ENCODE measurements around the gene PTBP1.
A peak's percentile ranks its signal among the peaks of the same experiment; 100 is the strongest.

PTBP1 gene

DNA sequence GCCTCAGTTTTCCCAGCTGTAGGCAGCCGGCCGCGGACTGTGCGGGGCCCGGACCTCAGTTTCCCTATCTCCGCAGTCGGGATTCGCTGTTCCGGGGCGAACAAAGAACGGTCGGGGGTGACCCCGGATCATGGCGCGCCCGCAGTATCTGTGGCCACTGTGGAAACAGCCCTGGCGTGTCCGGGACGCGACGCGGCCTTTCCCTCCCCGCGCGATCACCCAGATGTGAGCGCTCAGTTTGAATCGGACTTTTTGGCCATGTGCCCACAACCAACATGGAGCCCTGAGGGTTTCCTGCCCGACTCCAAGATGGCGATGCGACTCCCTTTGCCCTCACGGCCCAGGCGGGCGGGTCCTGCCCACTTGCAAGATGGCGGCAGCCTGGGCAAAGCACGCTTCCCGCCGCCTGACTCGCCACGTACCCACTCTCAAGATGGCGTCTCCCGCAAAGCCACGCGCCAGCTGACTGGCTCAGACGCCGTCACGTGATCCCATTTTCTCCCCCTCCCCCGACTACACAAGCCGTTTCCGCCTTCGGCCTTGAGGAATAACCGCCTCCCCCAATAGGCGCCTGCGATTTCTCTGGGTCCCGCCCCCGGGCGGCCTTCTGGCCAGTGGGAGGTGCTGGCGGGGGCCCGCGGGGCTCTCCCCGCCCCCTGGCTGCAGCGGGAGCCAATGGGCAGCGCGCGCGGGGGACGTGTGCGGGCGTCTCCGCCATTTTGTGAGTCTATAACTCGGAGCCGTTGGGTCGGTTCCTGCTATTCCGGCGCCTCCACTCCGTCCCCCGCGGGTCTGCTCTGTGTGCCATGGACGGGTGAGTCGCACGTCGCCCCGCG lies at the start of gene PTBP1:
Gene PTBP1 (plus strand): TSS at position 761 of the 836 bp plus-strand sequence. CDS start 46 bp downstream, at position 807.
- DNase-seq, result peak; percentile 100

DNA sequence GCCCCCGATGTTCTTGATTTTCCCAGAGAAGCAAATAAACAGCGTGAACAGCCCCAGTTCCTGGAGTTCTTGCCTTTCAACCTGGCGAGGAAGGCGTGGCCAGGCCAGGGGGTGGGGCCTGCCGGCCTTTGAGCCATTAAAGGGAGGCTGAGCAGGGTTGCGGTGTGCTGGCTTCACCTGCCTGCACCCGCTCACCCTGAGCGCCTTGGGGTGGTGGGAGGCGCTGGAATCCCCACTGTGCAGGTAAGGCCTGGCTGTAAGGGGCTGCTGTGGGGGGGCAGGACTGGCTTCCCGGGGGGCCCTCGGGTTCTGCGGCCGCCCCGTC lies 49.0 kb upstream of the PTBP1 start:
- DNase-seq, result no peak

DNA sequence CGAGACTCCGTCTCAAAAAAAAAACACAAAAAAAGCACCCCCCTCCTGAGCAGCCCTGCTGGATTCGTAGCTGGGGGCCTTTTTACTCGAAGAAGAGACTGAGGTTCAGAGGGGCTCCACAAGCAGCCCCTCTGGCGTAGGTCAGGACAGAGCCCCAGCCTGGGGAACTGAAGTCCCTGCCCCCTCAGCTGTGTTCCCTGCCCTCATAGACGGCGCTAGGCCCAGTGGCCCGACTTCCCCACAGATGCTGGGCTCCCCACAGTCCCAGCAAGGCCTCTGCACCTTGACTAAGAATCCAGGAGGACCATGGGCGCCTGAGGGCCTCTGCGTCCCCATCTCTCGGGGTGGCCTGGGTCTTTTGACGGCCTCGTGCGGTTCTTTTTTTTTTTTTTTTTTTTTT lies 47.4 kb upstream of the PTBP1 start:
- no peak for DNase-seq

DNA sequence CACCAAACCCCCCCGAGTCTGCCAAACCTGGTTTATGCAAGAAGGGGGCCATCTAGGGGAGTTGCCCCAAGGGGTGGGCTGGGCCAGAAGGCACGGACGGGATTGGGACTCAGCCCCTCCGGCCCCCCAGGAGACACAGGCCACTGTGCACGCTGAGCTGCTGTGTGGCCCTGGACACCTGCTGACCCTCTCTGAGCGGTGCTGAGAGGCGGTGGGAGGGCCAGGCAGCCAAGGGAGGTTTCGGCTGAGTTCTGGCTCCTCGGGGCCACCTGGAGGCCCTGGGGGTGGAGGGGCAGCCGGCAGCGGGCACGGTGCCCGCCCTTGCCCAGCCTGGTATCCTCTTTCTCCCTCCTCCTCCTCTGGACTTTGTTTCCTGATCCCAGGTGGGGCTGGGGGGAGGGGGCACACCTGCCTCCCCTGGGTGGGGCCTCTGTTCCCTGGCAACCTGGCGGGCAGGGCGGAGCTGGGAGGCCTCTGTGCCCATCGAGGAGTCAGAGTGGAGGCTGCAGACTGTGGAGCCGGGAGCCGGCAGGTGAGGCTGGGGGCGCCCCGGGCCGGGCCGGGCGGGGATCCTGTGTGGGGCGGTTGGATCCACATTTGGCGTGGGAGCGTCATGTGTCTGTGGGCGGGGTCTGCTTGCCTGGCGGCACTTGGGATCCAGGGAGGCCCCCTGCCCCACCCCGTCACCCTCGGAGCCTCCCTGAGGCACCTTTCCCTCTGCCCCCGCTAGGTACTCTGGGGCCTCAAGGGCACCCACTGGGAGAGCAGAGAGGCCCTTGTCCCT lies 46.4 kb upstream of the PTBP1 start, which contains the start of gene MISP:
Gene MISP (plus strand): TSS at position 473 of the 784 bp plus-strand sequence. CDS start 5,835 bp downstream, outside the sequence.
- no peak for DNase-seq

DNA sequence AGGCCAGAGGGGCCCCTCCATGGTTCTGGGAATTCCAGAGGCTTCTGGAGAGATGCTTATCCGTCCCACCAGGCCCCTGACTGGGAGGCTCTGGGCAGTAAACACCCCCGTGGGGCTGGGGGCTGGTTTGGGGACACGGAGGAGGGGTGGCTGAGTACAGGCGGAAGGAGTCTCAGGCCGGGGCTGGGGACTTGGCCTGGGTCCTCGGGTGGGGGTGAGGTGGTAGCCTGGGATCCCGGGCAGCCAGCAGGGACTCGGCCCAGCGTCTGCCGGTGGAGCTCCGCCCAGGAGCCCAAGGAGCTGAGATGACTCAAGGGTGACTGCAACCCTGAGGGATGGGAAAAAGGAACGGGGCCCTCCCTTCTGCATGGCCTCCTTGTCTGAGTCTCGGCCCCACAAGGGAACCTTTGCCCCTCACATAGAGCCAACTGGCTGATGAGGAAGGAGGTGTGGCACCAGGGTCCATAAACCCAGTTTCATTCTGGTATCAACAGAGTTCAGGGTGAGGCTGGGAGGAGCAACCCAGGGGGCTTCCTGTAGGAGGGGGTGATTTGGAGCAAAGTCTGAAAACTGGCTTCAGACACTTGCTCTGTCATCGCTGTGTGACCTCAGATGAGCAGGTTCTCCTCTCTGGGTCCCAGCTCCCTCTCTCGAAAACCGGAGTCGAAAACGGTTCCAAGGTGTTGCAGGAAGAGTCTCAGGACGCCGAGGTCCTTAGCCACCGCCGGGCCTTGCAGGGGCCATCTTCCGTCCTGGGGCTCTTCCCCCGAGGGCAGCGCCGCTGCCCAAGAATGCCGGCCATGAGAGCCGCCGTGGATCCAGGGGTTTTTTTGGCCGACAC lies 45.5 kb upstream of the PTBP1 start:
- no peak for DNase-seq

DNA sequence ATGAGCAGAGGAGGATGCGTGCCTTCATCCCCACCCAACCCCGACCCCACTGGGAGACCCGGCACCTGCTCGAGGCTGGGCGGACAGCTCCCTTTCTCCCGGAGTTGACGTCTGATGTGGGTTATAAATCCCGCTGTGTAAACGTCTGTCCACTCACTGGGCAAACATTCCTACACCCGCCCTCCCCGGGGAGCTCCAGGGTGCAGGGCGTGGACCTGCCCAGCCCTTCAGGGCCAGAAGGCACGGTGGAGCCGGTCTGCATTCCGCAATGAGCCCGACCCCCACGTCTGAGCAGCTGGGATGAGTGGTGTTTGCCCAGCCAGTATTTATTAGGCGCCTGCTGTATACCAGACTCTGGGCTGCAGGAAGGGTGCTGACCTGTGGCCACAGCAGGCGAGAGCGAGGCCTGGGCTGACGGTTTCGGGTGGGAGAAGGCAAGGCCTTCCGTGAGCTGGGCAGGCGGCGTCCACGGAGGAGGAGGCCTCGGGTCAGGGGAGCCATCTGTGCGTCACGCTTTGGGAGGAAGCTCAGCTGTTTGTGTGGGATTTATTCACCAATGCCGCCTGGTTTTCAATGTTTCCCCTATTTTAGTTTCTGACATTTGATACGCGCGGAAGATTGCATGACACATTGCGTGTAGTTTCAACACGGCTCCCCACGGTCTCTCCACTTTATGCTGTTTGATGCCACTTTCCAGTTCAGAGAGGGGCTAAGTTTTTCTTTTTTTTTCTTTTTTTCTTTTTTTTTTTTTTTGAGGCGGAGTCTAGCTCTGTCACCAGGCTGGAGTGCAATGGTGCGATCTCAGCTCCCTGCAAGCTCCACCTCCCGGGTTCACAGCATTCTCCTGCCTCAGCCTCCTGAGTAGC lies 44.4 kb upstream of the PTBP1 start:
- DNase-seq, result peak; percentile 49

DNA sequence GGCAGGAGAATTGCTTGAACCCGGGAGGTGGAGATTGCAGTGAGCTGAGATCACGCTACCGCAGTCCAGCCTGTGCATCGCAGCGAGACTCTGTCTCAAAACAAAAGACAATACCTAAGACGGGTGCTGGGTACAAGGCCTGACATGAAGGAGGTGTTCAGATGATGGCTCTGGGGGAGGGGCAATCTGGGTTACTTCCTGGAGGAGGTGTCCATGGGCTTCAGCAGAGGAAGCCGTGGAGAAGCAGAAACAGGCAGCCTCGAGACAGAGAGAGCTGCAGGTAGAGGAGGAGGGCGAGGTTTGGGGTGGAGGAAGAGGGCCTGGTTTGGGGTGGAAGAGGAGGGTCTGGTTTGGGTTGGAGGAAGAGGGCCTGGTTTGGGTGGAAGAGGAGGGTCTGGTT lies 42.7 kb upstream of the PTBP1 start:
- no peak for DNase-seq

DNA sequence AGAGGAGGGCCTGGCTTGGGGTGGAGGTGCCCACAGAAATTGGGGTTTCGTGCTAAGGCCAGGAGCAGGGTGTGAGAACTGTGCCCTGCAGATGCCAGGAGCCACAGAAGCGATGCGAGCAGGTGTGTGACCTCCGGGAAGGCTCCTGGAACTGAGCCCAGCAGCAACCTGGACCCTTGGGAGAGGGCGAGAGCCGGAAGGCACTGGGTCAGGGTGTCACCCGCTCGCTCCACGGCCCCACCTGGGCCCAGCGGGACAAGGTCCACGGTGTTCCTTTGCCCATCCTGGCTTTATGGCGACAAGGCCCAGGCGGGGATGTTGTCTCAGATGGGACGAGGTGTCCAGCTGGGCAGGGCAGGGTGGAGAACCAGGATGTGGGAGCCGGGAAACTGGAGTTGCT lies 42.2 kb upstream of the PTBP1 start:
- DNase-seq, result no peak

DNA sequence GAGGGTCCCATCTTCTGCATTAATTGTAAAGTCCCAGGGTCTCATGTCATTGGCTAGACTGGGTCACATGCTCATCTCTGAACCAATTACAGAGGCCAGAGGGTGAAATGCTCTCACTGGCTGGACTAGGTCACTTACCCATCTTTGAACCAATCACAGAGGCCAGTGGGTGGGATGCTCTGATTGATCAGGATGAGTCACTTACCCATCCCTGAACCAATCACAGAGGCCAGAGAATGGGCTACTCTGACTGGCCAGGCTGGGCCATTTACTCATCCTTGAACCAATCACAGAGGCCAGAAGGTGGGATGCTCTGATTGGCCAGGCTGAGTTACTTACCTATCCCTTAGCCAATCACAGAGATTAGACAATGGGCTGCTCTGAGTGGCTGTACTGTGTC lies 41.0 kb upstream of the PTBP1 start:
- peak; percentile 57 for DNase-seq

DNA sequence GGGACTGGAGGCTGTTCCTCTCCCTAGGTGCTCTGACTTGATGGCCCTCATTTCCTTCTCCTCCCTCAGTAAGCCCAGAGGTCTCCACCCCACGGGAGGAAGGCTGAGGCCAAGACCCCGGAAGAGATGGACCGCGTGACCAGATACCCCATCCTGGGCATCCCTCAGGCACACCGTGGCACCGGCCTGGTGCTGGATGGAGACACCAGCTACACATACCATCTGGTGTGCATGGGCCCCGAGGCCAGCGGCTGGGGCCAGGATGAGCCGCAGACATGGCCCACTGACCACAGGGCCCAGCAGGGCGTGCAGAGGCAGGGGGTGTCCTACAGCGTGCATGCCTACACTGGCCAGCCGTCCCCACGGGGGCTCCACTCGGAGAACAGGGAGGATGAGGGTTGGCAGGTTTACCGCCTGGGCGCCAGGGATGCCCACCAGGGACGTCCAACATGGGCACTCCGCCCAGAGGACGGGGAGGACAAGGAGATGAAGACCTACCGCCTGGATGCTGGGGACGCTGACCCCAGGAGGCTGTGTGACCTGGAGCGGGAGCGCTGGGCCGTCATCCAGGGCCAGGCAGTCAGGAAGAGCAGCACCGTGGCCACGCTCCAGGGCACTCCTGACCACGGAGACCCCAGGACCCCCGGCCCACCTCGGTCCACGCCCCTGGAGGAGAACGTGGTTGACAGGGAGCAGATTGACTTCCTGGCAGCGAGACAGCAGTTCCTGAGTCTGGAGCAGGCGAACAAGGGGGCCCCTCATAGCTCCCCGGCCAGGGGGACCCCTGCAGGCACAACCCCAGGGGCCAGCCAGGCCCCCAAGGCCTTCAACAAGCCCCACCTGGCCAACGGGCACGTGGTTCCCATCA lies 40.2 kb upstream of the PTBP1 start:
- DNase-seq, result no peak

DNA sequence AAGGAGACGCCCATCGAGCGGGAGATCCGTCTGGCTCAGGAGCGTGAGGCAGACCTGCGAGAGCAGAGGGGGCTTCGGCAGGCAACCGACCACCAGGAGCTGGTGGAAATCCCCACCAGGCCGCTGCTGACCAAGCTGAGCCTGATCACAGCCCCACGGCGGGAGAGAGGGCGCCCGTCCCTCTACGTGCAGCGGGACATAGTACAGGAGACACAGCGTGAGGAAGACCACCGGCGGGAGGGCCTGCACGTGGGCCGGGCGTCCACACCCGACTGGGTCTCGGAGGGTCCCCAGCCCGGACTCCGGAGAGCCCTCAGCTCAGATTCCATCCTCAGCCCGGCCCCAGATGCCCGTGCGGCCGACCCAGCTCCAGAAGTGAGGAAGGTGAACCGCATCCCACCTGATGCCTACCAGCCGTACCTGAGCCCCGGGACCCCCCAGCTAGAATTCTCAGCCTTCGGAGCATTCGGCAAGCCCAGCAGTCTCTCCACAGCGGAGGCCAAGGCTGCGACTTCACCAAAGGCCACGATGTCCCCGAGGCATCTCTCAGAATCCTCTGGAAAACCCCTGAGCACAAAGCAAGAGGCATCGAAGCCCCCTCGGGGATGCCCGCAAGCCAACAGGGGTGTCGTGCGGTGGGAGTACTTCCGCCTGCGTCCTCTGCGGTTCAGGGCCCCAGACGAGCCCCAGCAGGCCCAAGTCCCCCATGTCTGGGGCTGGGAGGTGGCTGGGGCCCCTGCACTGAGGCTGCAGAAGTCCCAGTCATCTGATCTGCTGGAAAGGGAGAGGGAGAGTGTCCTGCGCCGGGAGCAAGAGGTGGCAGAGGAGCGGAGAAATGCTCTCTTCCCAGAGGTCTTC lies 39.2 kb upstream of the PTBP1 start:
- DNase-seq, result no peak

DNA sequence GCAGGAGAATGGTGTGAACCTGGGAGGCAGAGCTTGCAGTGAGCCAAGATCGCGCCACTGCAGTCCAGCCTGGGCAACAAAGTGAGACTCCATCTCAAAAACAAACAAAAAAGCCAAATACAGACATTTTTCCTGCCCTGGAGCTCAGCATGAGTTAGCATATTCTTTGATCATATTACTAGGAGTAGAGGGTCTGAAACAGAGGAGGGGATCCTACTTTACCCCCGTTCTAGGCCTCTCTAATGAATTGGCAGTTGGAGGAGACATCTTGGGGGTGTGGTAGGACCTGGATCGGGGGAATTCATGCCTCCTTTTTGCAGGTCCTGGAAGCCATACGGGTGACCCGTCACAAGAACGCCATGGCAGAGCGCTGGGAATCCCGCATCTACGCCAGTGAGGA lies 34.1 kb upstream of the PTBP1 start:
- no peak for DNase-seq

DNA sequence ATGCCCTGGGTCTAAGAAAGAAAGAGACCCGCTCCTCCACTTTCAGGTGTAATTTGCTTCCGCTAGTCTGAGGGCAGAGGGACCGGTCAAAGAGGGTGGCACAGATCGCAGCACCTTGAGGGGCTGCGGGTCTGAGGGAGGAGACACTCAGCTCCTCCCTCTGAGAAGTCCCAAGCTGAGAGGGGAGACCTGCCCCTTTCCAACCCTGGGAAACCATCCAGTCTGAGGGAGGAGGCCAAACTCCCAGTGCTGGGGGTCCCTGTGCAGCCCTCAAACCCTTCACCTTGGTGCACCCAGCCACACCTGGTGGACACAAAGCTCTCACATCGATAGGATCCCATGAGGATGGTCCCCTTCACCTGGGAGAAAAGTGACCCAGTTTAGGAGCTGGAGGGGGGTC lies 33.4 kb upstream of the PTBP1 start:
- DNase-seq, result no peak

DNA sequence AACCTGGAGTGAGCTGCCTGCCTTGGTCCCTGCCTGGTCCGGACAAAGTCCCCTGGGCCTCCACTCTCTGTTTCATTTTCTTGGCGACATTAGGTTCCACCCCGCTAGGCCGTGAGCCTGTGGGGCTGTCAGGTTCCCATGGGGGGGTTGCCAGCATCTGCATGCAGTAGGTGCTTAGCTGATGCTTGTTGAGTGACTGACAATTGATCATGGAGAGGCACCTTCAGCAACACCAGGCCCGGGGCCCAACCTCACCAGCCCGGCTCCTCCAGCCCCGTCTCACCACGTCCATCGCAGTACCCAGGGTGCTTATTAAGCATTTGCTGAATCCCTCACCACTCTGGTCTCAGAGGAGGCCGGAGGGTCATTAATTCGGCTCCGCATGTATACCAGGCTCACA lies 33.0 kb upstream of the PTBP1 start:
- DNase-seq, result no peak

DNA sequence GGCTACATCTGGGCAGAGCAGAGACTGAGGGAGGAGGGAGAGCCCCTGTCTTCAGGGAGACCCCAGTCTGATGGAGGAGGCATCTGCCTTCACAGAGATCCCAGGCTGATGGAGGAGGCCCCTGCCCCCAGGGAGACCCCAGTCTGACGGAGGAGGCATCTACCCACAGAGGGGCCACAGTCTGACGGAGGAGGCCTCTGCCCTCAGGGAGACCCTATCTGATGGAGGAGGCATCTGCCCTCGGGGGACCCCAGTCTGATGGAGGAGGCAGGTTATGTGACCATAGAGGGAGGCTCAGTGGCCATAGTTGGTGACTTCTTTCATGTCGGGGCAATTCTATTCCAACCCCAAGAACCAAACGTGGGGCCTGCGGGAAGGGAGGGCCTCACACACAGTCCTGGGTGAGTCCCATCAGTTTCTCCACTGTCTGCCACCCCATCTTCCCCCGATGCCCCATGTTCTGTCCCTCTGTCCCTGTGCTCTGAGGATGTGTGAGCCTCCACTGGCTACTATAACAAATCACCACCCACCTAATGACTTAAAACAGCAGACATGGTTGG lies 32.0 kb upstream of the PTBP1 start:
- no peak for DNase-seq

DNA sequence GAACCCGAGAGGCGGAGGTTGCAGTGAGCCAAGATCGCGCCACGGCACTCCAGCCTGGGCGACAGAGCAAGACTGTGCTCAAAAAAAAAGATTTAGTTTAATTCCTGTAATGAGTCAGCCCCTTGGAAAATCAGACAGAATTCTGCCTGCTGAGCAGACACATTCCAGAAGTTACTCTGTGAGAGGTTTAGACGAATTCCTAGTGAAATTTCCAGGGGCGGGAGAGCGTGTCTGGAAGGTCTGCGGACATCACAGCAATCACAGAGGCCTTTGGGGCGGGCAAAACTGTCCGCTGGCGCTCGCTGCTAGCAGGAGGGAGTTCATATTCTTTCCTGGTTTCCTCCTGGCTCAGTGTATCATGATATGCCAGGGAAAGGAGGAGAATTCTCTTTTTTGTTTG lies 28.8 kb upstream of the PTBP1 start:
- no peak for DNase-seq

DNA sequence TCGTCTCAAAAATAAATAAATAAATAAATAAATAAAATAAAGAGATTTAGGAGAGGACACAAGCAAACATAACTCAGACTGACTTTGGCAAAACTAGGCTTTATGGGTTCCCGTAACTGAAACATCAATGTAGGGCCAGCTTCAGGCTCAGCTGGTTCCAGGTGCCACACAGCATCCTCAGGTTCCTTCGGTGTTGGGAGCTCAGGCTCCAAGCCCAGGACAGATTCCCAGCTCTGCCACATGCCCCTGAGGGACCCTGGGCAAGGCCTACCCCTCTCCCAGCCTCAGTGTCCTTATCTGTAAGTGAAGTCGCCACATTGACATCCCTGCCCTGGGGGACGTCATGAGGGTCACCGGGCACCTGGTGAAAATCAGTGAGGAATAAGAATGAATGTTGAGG lies 27.6 kb upstream of the PTBP1 start:
- no peak for DNase-seq

DNA sequence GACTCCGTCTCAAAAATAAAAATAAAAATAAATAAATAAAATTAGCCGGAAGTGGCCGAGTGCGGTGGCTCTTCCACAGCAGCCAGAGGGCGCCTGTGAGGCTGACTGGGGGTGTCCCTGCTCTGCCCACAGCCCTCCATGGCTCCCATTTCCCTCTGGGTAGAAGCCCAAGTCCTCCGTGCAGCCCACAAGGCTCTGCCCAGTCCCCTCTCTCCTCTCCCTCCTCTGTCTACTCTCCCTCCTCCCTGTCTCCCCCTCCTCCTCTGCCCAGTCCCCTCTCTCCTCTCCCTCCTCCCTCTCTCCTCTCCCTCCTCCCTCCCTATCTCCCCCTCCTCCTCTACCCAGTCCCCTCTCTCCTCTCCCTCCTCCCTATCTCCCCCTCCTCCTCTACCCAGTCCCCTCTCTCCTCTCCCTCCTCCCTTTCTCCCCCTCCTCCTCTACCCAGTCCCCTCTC lies 25.9 kb upstream of the PTBP1 start:
- peak; percentile 89 for DNase-seq

DNA sequence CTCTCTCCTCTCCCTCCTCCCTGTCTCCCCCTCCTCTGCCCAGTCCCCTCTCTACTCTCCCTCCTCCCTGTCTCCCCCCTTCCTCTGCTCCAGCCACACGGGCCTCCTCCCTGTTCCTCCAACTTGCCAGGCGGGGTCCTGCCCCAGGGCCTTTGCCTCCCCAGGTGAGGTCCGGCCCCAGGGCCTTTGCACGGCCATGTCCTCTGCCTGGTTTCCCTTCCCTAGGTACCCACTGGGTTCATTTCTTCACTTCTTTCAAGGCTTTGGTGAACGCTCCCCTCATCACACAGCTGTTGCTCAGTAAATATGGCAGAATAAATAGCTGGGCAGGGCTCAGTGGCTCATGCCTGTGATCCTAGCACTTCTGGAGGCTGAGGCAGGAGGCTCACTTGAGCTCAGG lies 25.2 kb upstream of the PTBP1 start:
- DNase-seq, result no peak
